A673 (cell line): ENCODE data around the gene SRI.

Source experiments
- CTCF ChIP-seq: fragments of 300-800, 200-600 bp; sonication (generic); conservative IDR thresholded peaks from 2 replicates; pipeline ENCODE4 v1.5.1; 2017; ENCODE audit warnings: low read depth, mild to moderate bottlenecking, antibody characterized with exemption, low read length, moderate library complexity, mixed read lengths
- EZH2 ChIP-seq: fragments of 200-600 bp; sonication (generic); IDR thresholded peaks from 2 replicates; pipeline ENCODE4 v1.6.1; 2017; ENCODE audit warnings: borderline replicate concordance, low read depth, mild to moderate bottlenecking, mixed read lengths, antibody characterized with exemption, low read length; ENCODE audit not compliant: poor library complexity, severe bottlenecking

GRCh38 chr7:88214456-88214855 lies 5.4 kb downstream of the SRI start:
- TF ChIP-seq EZH2, result no peak
- no peak for TF ChIP-seq CTCF
